HUES6 (cell line): ENCODE results near the gene SAE1.
A peak's percentile ranks its signal among the peaks of the same experiment; 100 is the strongest.

ENCODE experiments used
- H3K27ac ChIP-seq: 2 replicates; pipeline ENCODE4 v1.7.0; 2013; ENCODE audit warnings: low read depth, mild to moderate bottlenecking, low read length, inconsistent platforms
- H3K27me3 ChIP-seq: 2 replicates; pipeline ENCODE4 v1.6.1; 2013; ENCODE audit warnings: low read length; ENCODE audit not compliant: control insufficient read depth, insufficient read depth
- H3K36me3 ChIP-seq: 2 replicates; pipeline ENCODE4 v1.6.1; 2013; ENCODE audit warnings: low read length; ENCODE audit not compliant: control insufficient read depth, insufficient read depth
- H3K4me1 ChIP-seq: 2 replicates; pipeline ENCODE4 v1.6.1; 2013; ENCODE audit warnings: low read length; ENCODE audit not compliant: control insufficient read depth, insufficient read depth
- H3K4me3 ChIP-seq: 2 replicates; pipeline ENCODE4 v1.5.1; 2013; ENCODE audit warnings: low read depth, low read length
- H3K9ac ChIP-seq: one replicate; pipeline ENCODE4 v1.6.1; 2013; ENCODE audit warnings: mild to moderate bottlenecking, low read length
- H3K9me3 ChIP-seq: 2 replicates; pipeline ENCODE4 v1.6.1; 2013; ENCODE audit warnings: low read depth, low read length; ENCODE audit not compliant: control insufficient read depth, insufficient read depth

SAE1 gene

GRCh38 chr19:47232422-47233211 is 102.0 kb downstream of the SAE1 start:
- Histone ChIP-seq H3K27me3 (no peaks in the 10 kb centered on the region; the same call in 1 of the 2 replicates), H3K9ac (peak overlapping the region; percentile 66), H3K36me3 (no peaks in the 10 kb centered on the region), H3K27ac (peak overlapping the region; percentile 66), H3K9me3 (no peaks in the 10 kb centered on the region), H3K4me3 (peak overlapping the region; percentile 13; the same call in 1 of the 2 replicates), H3K4me1 (peaks cover 28% of the 10 kb centered on the region)

GRCh38 chr19:47236072-47236675 is 105.5 kb downstream of the SAE1 start:
- H3K27me3 ChIP-seq = peaks cover 21% of the 10 kb centered on the region
- no peak overlapping the region for H3K9ac ChIP-seq
- peaks cover 21% of the 10 kb centered on the region for H3K4me1 ChIP-seq
- no peaks in the 10 kb centered on the region for H3K36me3 ChIP-seq
- no peak overlapping the region for H3K27ac ChIP-seq
- H3K4me3 ChIP-seq = no peak overlapping the region
- H3K9me3 ChIP-seq = no peaks in the 10 kb centered on the region

- Histone ChIP-seq H3K4me3 (peak overlapping the region; percentile 57), H3K36me3 (no peaks in the 10 kb centered on the region), H3K4me1 (peaks cover 17% of the 10 kb centered on the region), H3K27ac (no peak overlapping the region), H3K27me3 (peaks cover 44% of the 10 kb centered on the region), H3K9ac (no peak overlapping the region), H3K9me3 (0 out of 2 replicates have a peak, but pooled peaks cover 4% of the 10 kb centered on the region)
Measured at GRCh38 chr19:47239152-47239551, 108.5 kb downstream of the SAE1 start.

GRCh38 chr19:47239610-47240296 is 109.1 kb downstream of the SAE1 start:
- Histone ChIP-seq H3K4me1 (peaks cover 17% of the 10 kb centered on the region), H3K36me3 (no peaks in the 10 kb centered on the region), H3K27ac (no peak overlapping the region), H3K27me3 (peaks cover 44% of the 10 kb centered on the region), H3K9ac (no peak overlapping the region), H3K4me3 (peak overlapping the region; percentile 41), H3K9me3 (0 out of 2 replicates have a peak, but pooled peaks cover 4% of the 10 kb centered on the region)

- Histone ChIP-seq H3K27me3 (peaks cover 44% of the 10 kb centered on the region), H3K4me1 (peaks cover 17% of the 10 kb centered on the region), H3K9ac (no peak overlapping the region), H3K27ac (no peak overlapping the region), H3K9me3 (0 out of 2 replicates have a peak, but pooled peaks cover 4% of the 10 kb centered on the region), H3K4me3 (peak overlapping the region; percentile 39), H3K36me3 (no peaks in the 10 kb centered on the region)
Measured at GRCh38 chr19:47240556-47240955, 109.9 kb downstream of the SAE1 start.

GRCh38 chr19:47240996-47241918 is 110.6 kb downstream of the SAE1 start:
- H3K4me1 ChIP-seq = peaks cover 17% of the 10 kb centered on the region
- no peak overlapping the region for H3K9ac ChIP-seq
- H3K27me3 ChIP-seq = peaks cover 44% of the 10 kb centered on the region
- no peak overlapping the region for H3K27ac ChIP-seq
- peak overlapping the region; percentile 39 for H3K4me3 ChIP-seq
- H3K9me3 ChIP-seq = 0 out of 2 replicates have a peak, but pooled peaks cover 4% of the 10 kb centered on the region
- no peaks in the 10 kb centered on the region for H3K36me3 ChIP-seq

- Histone ChIP-seq H3K27ac (no peak overlapping the region), H3K36me3 (no peaks in the 10 kb centered on the region), H3K27me3 (peaks cover 44% of the 10 kb centered on the region), H3K4me1 (peaks cover 17% of the 10 kb centered on the region), H3K9me3 (0 out of 2 replicates have a peak, but pooled peaks cover 4% of the 10 kb centered on the region), H3K4me3 (no peak overlapping the region), H3K9ac (no peak overlapping the region)
Measured at GRCh38 chr19:47241919-47242577, 111.4 kb downstream of the SAE1 start.

GRCh38 chr19:47243364-47243775 is 112.7 kb downstream of the SAE1 start:
- H3K27ac ChIP-seq = no peak overlapping the region
- H3K4me3 ChIP-seq = peak overlapping the region; percentile 58
- H3K27me3 ChIP-seq = peaks cover 44% of the 10 kb centered on the region
- H3K4me1 ChIP-seq = peaks cover 17% of the 10 kb centered on the region
- no peaks in the 10 kb centered on the region for H3K36me3 ChIP-seq
- 0 out of 2 replicates have a peak, but pooled peaks cover 4% of the 10 kb centered on the region for H3K9me3 ChIP-seq
- H3K9ac ChIP-seq = peak overlapping the region; percentile 55

GRCh38 chr19:47243776-47244547 is 113.3 kb downstream of the SAE1 start:
- H3K9ac ChIP-seq = peak overlapping the region; percentile 49

More at GRCh38 chr19:47243776-47244547, 113.3 kb downstream of the SAE1 start:
- H3K4me1 ChIP-seq = peaks cover 17% of the 10 kb centered on the region
- no peaks in the 10 kb centered on the region for H3K36me3 ChIP-seq
- peak overlapping the region; percentile 58 for H3K4me3 ChIP-seq
- peaks cover 40% of the 10 kb centered on the region for H3K27me3 ChIP-seq
- 0 out of 2 replicates have a peak, but pooled peaks cover 4% of the 10 kb centered on the region for H3K9me3 ChIP-seq
- 0 out of 2 replicates have a peak overlapping the region, but pooled peaks have one; percentile 41 for H3K27ac ChIP-seq
